NB4 (cell line): ENCODE data around the gene GABRR2.

Source experiments
- CTCF ChIP-seq: IDR thresholded peaks from one replicate; pipeline ENCODE4 v1.5.1; 2012; ENCODE audit warnings: low read depth, low read length
- MYC ChIP-seq: IDR thresholded peaks from 2 replicates; pipeline ENCODE4 v1.6.1; 2011; ENCODE audit warnings: low read depth, low read length

- no peak for TF ChIP-seq CTCF
- TF ChIP-seq MYC: no peak
These were observed 92.4 kb downstream of the GABRR2 start for GRCh38 chr6:89222712-89223039.
